CD4-positive, alpha-beta T cell (primary cell): ENCODE data around the gene AGBL5. TPM values are rescaled to one million over a fixed set of nuclear protein-coding genes. Genes with fewer than 3 reads are reported as not detected.

Experiments used
- ATAC-seq: fragments of 200-7000 bp; cut with Tn5 transposase; one replicate; pipeline ENCODE4 v1.10.0; 2022; ENCODE audit warnings: mild to moderate bottlenecking; ENCODE audit not compliant: poor library complexity
- CTCF ChIA-PET: fragments of 350-600 bp; sonication (Branson Sonifier 250); formaldehyde crosslinking; loops from one replicate; lab custom pipeline; 2021; ENCODE audit warnings: antibody characterized with exemption, inconsistent platforms; lab: Charles Lee
- POLR2A ChIA-PET: fragments of 350-600 bp; sonication (Branson Sonifier 250); formaldehyde crosslinking; loops from one replicate; lab custom pipeline; 2021; ENCODE audit warnings: antibody characterized with exemption, inconsistent platforms; lab: Charles Lee
- DNase-seq, 14 experiments: peaks; one replicate each; pipeline ENCODE4 v3.0.0-alpha.2; 2013 to 2020; ENCODE audit warnings: mixed read lengths in 2 of 14
- H3K27ac ChIP-seq, 2 donors: one replicate each; pipeline versions ENCODE4 v1.5.1 to v1.7.0; 2013; ENCODE audit warnings: low read length in 2 of 2, low read depth in 1 of 2, mild to moderate bottlenecking in 1 of 2
- H3K27me3 ChIP-seq, 2 experiments: 1 replicate in 1 of 2; 2 replicates in 1 of 2; pipeline versions ENCODE4 v1.6.1 to v1.7.0; 2013; ENCODE audit warnings: low read length in 2 of 2, control low read depth in 1 of 2, mild to moderate bottlenecking in 1 of 2, moderate library complexity in 1 of 2; ENCODE audit not compliant: insufficient read depth in 2 of 2, control insufficient read depth in 1 of 2
- H3K36me3 ChIP-seq: one replicate; pipeline ENCODE4 v1.6.1; 2013; ENCODE audit warnings: low read length, control low read depth; ENCODE audit not compliant: insufficient read depth
- H3K4me1 ChIP-seq: one replicate; pipeline ENCODE4 v1.6.1; 2013; ENCODE audit warnings: low read length, control low read depth; ENCODE audit not compliant: insufficient read depth
- H3K4me3 ChIP-seq: one replicate; pipeline ENCODE4 v1.5.1; 2013; ENCODE audit warnings: mild to moderate bottlenecking, low read length, moderate library complexity
- H3K9me3 ChIP-seq, 2 experiments: 1 replicate in 1 of 2; 2 replicates in 1 of 2; pipeline versions ENCODE4 v1.6.1 to v1.7.0; 2013; ENCODE audit warnings: low read length in 2 of 2, mild to moderate bottlenecking in 2 of 2, control low read depth in 1 of 2, moderate library complexity in 1 of 2; ENCODE audit not compliant: control insufficient read depth in 1 of 2, insufficient read depth in 1 of 2
- H3K27ac Mint-ChIP-seq: one replicate; pipeline ENCODE4 v1.8.0; 2020; ENCODE audit warnings: mixed read lengths
- H3K27me3 Mint-ChIP-seq: one replicate; pipeline ENCODE4 v1.8.0; 2021; ENCODE audit warnings: mixed read lengths
- H3K36me3 Mint-ChIP-seq: one replicate; pipeline ENCODE4 v1.8.0; 2021; ENCODE audit warnings: low read depth, mixed read lengths
- H3K4me1 Mint-ChIP-seq: one replicate; pipeline ENCODE4 v1.8.0; 2021; ENCODE audit warnings: low read depth, mixed read lengths
- H3K4me3 Mint-ChIP-seq: one replicate; pipeline ENCODE4 v1.8.0; 2020; ENCODE audit warnings: mild to moderate bottlenecking, mixed read lengths
- H3K9me3 Mint-ChIP-seq: one replicate; pipeline ENCODE4 v1.8.0; 2020; ENCODE audit warnings: mixed read lengths
- CTCF ChIP-seq: fragments of 200-600 bp; IDR thresholded peaks from one replicate; pipeline ENCODE4 v1.8.0; 2022; ENCODE audit warnings: antibody characterized with exemption, mild to moderate bottlenecking
- intact Hi-C, 2 experiments: fragments of 100-400 bp; cut with DNase I in 1 of 2; cut with micrococcal nuclease in 1 of 2; formaldehyde crosslinking; loops; one replicate each; pipeline versions ENCODE4 v1.15.1 to v1.9.0; 2023 to 2025; cut with DNase I, micrococcal nuclease
- total RNA-seq, 174 experiments: library from RNA in 2 of 174; stranded (reverse) in 2 of 174; gene quantifications; one replicate each; pipeline ENCODE4 v1.2.3 and lab custom pipeline; 2021 to 2026

Gene AGBL5
- total RNA-seq, 2 experiments from 2014 or later: 10.8 to 11.6 TPM

GRCh38 chr2:27091746-27092695 is 40.6 kb downstream of the AGBL5 start:
- no peak for DNase-seq
- Mint-ChIP-seq H3K4me3 (no peak overlapping the region), H3K27me3 (no peaks in the 10 kb centered on the region), H3K36me3 (no peaks in the 10 kb centered on the region), H3K27ac (no peak overlapping the region), H3K9me3 (no peaks in the 10 kb centered on the region), H3K4me1 (peaks cover 24% of the 10 kb centered on the region)
- Histone ChIP-seq H3K4me3 (no peak overlapping the region), H3K9me3 (no peaks in the 10 kb centered on the region), H3K27me3 (no peaks in the 10 kb centered on the region), H3K27ac (no peak overlapping the region), H3K4me1 (peaks cover 25% of the 10 kb centered on the region), H3K36me3 (no peaks in the 10 kb centered on the region)
- POLR2A ChIA-PET: interaction anchor here (1.0 to 1.8 kb wide), 2 partner anchors 10 to 21 kb away, joined by 3 to 5 read pairs; partner anchors contain the start of gene OST4
- no peak for ATAC-seq
- intact Hi-C loops: no loop called here
- CTCF ChIA-PET: no interaction called here
- TF ChIP-seq CTCF: no peak

- peaks cover 20% of the 10 kb centered on the region for H3K4me1 ChIP-seq
- no peak overlapping the region for H3K4me3 ChIP-seq
- intact Hi-C loops: no loop called here
- no peak for ATAC-seq
- Mint-ChIP-seq H3K27me3 (no peaks in the 10 kb centered on the region), H3K9me3 (no peaks in the 10 kb centered on the region), H3K4me3 (no peak overlapping the region), H3K27ac (no peak overlapping the region), H3K36me3 (no peaks in the 10 kb centered on the region), H3K4me1 (peaks cover 16% of the 10 kb centered on the region)
- TF ChIP-seq CTCF: no peak
- no peak for DNase-seq
- no peaks in the 10 kb centered on the region for H3K9me3 ChIP-seq
- POLR2A ChIA-PET: no interaction called here
- CTCF ChIA-PET: no interaction called here
- H3K36me3 ChIP-seq: no peaks in the 10 kb centered on the region
- no peaks in the 10 kb centered on the region for H3K27me3 ChIP-seq
- H3K27ac ChIP-seq: no peak overlapping the region
These were observed 41.4 kb downstream of the AGBL5 start for GRCh38 chr2:27092696-27093429.

GRCh38 chr2:27093430-27094352 is 42.2 kb downstream of the AGBL5 start:
- CTCF ChIA-PET: interaction anchor here (1.0 kb wide), 1 partner anchor 186 kb away, joined by 7 read pairs; no protein-coding TSS in a partner anchor
- H3K27ac ChIP-seq: no peak overlapping the region
- peaks cover 14% of the 10 kb centered on the region for H3K4me1 ChIP-seq
- ATAC-seq (no peak), DNase-seq (no peak)
- Mint-ChIP-seq H3K4me3 (no peak overlapping the region), H3K4me1 (peaks cover 16% of the 10 kb centered on the region), H3K9me3 (no peaks in the 10 kb centered on the region), H3K27me3 (no peaks in the 10 kb centered on the region), H3K36me3 (peaks cover 2% of the 10 kb centered on the region), H3K27ac (no peak overlapping the region)
- H3K36me3 ChIP-seq: no peaks in the 10 kb centered on the region
- POLR2A ChIA-PET: no interaction called here
- H3K27me3 ChIP-seq: no peaks in the 10 kb centered on the region
- no peak overlapping the region for H3K4me3 ChIP-seq
- TF ChIP-seq CTCF: no peak
- H3K9me3 ChIP-seq: no peaks in the 10 kb centered on the region
- intact Hi-C loops: no loop called here
